GM12874 (cell line): ENCODE data around the gene FURIN.

Experiments
- TF ChIP-seq, protein P1 (sequence below): IDR thresholded peaks from 2 replicates; pipeline ENCODE4 v1.5.1; 2011; ENCODE audit warnings: low read depth, mild to moderate bottlenecking, control low read depth, low read length, moderate library complexity; ENCODE audit not compliant: insufficient read depth

FURIN gene

DNA sequence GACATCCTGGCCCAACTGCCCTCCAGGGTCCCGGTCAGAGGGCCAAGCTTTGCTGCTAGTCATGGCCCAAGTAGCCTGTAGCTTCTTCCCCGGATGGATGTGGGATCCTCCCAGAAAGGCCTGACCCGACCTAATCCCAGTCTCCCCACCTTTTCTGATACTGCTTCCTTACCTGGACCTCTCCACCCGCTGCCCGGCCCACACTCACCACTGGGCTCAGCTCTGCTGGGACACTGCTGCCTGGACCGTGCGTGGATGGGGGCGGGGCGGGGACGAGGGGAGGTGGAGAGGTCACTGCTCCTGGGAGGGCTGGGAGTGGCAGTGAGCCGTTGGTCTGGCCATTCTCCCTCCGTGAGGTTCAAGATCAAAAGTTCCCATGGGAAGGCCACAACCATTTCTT, 40.3 kb upstream of the FURIN start:
- TF ChIP-seq, protein P1, sequence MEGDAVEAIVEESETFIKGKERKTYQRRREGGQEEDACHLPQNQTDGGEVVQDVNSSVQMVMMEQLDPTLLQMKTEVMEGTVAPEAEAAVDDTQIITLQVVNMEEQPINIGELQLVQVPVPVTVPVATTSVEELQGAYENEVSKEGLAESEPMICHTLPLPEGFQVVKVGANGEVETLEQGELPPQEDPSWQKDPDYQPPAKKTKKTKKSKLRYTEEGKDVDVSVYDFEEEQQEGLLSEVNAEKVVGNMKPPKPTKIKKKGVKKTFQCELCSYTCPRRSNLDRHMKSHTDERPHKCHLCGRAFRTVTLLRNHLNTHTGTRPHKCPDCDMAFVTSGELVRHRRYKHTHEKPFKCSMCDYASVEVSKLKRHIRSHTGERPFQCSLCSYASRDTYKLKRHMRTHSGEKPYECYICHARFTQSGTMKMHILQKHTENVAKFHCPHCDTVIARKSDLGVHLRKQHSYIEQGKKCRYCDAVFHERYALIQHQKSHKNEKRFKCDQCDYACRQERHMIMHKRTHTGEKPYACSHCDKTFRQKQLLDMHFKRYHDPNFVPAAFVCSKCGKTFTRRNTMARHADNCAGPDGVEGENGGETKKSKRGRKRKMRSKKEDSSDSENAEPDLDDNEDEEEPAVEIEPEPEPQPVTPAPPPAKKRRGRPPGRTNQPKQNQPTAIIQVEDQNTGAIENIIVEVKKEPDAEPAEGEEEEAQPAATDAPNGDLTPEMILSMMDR = no peak

DNA sequence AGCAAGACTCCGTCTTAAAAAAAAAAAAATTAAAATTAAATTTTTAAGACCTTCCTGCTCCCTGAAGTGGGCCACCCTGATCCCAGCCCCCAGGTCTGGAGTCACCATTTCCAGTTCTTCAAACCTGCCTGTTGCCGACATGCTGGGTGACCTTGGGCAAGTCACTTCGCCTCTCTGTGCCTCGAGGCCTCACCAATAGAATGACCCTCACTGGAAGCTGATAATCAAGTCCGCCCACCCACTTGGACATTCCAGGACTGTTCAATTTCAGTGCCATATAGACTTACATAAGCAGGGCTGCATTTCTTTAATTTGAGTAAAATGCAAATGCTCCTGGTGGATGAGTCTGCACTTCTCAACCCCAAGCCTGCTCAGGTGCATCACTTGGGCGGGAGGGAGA, 39.3 kb upstream of the FURIN start:
- TF ChIP-seq, protein P1 = no peak

DNA sequence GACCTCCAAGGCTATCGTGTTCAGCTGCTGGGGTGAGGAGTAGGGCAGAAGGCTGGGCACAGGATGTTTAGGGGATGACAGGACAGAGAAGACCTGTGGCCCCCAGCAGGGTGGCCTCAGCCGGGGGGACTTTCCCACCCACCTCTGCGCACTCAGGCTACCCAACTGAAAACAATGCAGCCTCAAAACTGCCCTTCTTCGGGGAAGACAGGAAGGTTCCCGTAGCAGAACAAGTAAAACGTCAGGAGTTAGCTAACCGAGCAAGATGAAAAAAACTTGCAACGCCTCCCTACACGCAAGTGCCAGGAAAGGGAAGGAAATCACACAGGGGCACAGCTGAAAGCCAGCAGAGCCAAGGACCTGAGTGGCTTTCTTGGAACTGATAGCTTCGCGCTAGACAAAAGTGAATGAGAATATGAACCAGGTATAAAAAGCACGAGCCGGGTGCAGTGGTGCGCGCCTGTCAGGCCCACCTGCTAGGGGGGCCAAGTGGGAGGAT, 38.4 kb upstream of the FURIN start:
- TF ChIP-seq, protein P1 = no peak

DNA sequence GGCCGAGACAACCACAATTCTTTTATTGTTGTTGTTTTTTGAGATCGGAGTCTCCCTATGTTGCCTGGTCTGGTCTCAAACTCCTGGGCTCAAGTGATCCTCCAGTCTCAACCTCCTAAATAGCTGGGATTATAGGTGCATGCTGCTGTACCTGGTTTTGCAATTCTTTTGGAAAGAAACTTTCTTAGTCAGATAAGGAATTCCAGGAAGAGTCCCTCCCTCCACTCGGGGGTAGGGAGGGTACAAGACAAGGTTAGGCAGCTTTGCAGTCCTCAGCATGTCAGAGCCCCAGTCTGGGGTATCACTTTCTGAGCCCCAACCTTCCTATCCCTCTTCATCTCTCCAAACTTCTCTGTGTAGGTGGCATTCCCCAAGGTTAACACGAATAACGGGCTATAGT, 33.8 kb upstream of the FURIN start:
- TF ChIP-seq, protein P1 = no peak

DNA sequence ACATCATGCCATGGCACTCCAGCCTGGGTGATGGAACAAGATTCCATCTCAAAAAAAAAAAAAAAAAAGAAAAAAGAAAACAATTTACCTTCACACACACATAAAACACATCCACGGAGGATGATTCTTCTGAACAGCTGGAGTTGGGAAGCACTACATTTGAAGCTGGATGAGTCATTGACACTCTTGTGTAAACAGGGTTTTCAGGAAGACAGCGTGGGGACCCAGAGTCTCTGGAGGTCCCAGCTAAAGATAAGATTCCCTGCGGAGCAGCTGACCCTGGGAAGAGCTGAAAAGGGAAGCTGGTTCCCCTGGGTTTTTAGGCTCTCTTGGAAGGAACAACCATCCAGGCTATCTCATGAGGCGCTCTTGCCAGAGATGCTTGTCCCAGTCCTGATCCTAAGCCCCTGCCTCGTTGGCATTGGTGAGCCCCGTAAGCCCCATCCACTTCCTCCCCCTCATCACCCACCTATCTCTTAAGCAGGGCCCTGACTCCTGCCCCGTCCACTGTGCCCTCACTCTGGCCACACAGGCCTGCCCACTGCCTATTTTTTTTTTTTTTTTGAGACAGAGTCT, 32.0 kb upstream of the FURIN start:
- TF ChIP-seq, protein P1 = no peak

DNA sequence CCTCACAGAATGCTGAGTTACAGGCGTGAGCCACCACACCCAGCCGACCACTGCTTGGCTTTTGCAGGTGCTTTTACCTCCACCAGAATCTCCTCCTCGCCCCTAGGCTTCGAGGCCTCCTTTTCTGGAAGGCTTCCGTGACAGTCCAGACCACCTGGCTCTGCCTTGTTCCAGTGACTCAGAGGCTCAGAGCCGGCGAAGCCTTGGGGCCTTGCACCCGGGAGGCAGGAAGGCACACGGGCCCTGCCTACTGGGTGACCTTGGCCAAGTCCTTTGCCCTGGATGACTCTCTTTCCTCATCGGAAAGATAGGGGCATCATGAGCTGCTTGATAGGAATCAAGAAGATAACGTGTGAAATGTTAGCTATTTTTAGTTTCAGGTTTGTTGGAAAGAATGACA, 31.3 kb upstream of the FURIN start:
- TF ChIP-seq, protein P1 = no peak

DNA sequence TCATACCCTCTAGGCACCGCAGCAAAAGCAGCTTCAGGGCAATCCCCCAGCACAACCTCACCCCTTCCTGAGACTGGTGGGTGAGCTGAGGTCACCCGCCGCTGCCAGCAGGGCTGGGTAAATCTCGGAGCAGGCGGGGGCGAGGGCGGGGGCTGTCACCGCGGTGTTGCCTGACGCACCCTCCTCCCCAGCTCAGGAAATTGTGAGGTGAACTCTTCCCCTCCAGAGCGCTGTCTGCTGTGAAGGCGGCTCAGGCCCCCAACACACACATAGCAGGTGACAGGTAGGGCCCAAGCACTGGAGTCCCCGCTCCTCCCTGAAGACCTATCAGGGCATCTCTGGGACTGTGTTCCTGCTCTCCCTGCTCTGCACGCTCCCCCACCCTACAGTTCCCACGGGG, 30.2 kb upstream of the FURIN start:
- TF ChIP-seq, protein P1 = no peak
